GM10248 (cell line): ENCODE results near the gene NTM.

Source experiments
- CTCF ChIA-PET: fragments of 300-600 bp; sonication (Branson Sonifier 250); formaldehyde crosslinking; extraction: SDS; loops from one replicate; lab custom pipeline; 2021; ENCODE audit warnings: antibody characterized with exemption; lab: Yijun Ruan, JAX
- POLR2A ChIA-PET: fragments of 350-650 bp; sonication (Branson Sonifier 250); formaldehyde crosslinking; extraction: SDS; loops from one replicate; lab custom pipeline; 2020; ENCODE audit warnings: antibody characterized with exemption; lab: Yijun Ruan, JAX
- DNase-seq: peaks from one replicate; pipeline ENCODE4 v3.0.0; 2012; ENCODE audit errors: extremely low spot score
- TF ChIP-seq, protein P1 (sequence below): IDR thresholded peaks from 2 replicates; pipeline ENCODE4 v1.5.1; 2012; ENCODE audit warnings: mild to moderate bottlenecking, low read depth; ENCODE audit errors: extremely low read depth, missing control alignments, control extremely low read depth

NTM gene

DNA sequence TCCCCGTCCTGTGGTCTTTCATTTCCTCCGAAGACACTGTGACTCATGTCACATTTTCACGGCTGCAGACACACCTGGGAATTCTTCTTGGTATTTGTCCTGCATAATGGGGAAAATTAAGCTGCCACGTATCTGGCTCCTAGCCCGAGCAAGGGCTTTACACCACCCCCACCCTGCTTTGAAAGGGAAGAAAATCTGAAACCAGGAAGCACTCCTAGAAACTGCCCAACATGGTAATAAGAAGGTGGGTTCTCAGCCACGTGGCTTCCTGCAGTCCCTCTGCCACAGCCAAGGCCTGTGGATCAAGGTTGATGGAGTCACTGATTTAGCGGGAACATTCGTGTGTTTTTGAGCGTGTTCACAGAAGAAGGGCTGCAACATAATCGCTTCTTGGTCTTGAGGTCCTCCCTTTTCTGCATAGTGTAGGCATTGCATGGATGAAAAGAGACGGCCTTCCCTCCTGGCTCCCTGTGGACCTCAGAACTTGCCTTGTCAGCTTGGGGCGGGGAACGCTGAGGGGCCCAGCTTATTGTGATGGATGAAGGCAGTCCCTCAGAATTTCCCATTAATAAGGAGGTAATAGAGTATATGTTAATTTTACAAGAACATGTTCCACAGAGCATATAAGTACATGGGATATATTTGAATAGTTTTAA is 292.0 kb downstream of the NTM start:
- no peak for DNase-seq
- POLR2A ChIA-PET, result no interaction called here
- TF ChIP-seq, protein P1, sequence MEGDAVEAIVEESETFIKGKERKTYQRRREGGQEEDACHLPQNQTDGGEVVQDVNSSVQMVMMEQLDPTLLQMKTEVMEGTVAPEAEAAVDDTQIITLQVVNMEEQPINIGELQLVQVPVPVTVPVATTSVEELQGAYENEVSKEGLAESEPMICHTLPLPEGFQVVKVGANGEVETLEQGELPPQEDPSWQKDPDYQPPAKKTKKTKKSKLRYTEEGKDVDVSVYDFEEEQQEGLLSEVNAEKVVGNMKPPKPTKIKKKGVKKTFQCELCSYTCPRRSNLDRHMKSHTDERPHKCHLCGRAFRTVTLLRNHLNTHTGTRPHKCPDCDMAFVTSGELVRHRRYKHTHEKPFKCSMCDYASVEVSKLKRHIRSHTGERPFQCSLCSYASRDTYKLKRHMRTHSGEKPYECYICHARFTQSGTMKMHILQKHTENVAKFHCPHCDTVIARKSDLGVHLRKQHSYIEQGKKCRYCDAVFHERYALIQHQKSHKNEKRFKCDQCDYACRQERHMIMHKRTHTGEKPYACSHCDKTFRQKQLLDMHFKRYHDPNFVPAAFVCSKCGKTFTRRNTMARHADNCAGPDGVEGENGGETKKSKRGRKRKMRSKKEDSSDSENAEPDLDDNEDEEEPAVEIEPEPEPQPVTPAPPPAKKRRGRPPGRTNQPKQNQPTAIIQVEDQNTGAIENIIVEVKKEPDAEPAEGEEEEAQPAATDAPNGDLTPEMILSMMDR, result no peak
- CTCF ChIA-PET, result interaction anchor here (1.0 to 4.7 kb wide), 3 partner anchors 12 to 83 kb away, joined by 4 to 35 read pairs (median 5); no protein-coding TSS in a partner anchor

DNA sequence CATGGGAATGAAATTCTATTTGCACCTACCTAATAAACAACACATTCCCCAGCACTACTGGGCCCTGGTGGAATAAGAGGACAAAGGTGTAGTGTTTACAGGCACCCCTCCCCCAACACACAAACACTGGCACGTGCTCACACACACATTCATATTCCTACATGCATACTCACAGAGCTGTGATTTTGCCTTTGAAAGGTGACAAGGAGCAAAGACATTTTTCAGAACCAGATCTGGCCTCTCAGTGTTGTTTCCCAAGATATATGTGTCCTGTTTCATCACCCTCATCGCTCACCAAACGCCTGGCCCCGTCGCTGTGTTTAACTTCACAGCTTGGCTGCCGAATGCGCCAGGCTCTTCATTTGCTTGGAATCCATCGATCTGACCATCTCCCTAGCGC is 292.6 kb downstream of the NTM start:
- ChIA-PET CTCF (interaction anchor here (0.8 to 4.7 kb wide), 3 partner anchors 11 to 83 kb away, joined by 4 to 35 read pairs (median 5); no protein-coding TSS in a partner anchor), POLR2A (no interaction called here)
- DNase-seq, result no peak
- TF ChIP-seq, protein P1, result no peak

DNA sequence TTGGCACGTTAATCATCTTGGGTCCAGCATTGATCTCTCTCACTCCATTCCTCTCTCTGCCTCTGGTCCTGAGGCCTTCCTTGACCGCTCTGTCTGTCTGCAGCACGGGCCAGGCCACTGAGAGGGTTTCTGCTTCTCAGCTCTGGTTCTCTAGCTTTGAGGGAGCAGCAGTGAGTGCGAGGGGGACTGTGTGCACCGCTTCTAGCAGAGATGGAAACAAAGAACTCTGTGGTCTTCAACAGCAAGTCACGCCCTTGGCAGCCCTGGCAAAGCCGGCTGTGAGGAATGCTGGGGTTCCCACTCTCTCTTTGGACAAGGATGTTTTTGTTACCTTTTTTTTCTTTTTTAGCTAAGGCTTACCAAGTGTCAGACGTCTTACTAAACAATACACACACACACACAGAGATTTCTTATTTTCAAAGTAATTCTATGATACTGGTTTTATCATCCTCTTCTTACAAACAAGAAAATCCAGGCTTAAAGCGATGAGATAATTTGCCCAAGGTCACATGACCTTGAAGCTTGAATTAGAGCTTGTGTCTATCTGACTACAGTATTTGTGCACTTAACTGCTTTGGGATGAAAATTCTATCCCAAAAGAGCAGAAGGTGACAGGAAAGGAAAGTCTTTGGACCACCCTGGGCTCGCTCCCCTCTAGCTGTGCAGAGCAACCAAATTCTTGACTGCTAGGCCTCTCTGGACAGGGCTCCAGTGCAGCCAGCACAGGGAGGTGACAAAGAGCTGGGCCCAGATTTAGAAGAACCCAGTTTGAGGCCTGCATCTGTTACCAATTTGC is 293.2 kb downstream of the NTM start:
- DNase-seq, result no peak
- CTCF ChIA-PET, result interaction anchor here (0.8 to 4.7 kb wide), 8 partner anchors 11 to 738 kb away, joined by 3 to 35 read pairs (median 4); no protein-coding TSS in a partner anchor
- TF ChIP-seq, protein P1, result no peak
- POLR2A ChIA-PET, result no interaction called here

DNA sequence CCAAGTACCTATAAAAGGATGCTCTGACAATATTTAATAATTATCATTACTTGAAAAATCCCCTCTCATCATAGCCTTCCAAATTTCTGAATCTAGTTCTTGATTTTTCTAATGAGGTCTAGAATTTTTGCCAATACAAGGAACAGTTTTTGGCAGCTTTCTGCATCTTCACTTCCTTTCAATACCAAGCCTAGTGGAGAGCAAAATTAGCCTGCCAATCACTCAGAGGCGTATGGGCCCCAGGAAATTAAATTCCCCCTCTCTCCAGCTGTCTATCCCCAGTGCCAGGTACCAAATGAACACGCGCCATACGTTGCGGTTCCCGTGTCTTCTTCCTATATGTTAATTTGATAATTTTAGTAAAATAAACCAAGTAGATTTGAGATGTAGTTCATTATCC is 293.9 kb downstream of the NTM start:
- ChIA-PET POLR2A (no interaction called here), CTCF (interaction anchor here (0.8 to 4.7 kb wide), 6 partner anchors 10 to 739 kb away, joined by 3 to 35 read pairs (median 3); no protein-coding TSS in a partner anchor)
- DNase-seq, result no peak
- TF ChIP-seq, protein P1, result no peak

DNA sequence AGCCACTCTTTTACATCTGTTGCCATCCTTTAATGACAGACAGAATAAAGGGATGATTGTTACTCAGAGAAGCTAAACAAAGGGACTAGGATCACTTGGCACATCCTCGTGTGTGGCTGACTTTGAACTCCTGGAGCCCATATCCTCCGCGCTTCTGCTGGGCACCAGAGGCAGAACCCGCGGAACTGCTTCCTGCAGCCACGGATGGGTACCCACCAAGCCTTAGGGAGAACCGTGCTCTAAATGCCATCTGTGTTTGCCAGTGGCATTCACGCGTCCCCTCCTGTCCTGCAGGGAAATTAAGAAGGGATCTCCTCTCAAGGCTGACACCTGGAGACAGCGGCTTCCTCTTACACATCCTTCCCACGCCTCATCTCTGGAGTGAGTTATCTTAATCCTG is 294.4 kb downstream of the NTM start:
- no peak for DNase-seq
- TF ChIP-seq, protein P1, result no peak
- CTCF ChIA-PET, result interaction anchor here (0.9 to 4.7 kb wide), 6 partner anchors 10 to 749 kb away, joined by 3 to 35 read pairs (median 3); partner anchors contain the start of gene SNX19
- POLR2A ChIA-PET, result no interaction called here

DNA sequence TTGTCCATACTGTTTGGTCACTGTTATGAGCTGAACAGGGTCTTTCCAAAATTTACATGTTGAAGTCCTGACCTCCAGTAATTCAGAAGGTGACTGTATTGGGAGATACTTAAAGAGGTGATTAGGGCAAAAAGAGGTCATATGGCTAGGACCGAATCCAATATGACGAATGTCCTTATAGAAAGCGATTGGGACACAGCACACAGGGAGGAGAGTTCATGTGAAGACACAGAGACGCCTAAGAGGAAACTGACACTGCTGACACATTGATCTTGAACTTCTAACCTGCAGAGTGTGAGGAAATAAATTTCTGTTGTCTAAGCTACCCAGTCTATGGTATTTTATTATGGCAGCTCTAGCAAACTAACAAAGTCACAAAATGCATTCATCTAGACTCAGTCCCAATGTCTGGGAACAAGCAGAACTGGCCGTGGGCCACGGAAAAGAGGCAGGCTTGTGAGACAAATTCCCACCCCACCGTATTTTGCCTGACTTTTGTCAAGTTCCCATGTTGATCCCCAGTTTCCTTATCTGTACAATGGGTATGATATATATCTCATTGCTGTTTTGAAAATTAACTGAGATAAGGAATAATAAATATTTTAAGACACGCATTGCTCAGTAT is 295.0 kb downstream of the NTM start:
- POLR2A ChIA-PET, result no interaction called here
- DNase-seq, result no peak
- CTCF ChIA-PET, result interaction anchor here (1.0 to 4.7 kb wide), 4 partner anchors 9 to 749 kb away, joined by 3 to 35 read pairs (median 4); partner anchors contain the start of gene SNX19
- TF ChIP-seq, protein P1, result no peak
